ENCODE results near the gene DHRS11. TPM values are rescaled to one million over a fixed set of nuclear protein-coding genes. Genes with fewer than 3 reads are reported as not detected.

Gene DHRS11
- polyA plus RNA-seq, 1 donor = 321 TPM

DNA sequence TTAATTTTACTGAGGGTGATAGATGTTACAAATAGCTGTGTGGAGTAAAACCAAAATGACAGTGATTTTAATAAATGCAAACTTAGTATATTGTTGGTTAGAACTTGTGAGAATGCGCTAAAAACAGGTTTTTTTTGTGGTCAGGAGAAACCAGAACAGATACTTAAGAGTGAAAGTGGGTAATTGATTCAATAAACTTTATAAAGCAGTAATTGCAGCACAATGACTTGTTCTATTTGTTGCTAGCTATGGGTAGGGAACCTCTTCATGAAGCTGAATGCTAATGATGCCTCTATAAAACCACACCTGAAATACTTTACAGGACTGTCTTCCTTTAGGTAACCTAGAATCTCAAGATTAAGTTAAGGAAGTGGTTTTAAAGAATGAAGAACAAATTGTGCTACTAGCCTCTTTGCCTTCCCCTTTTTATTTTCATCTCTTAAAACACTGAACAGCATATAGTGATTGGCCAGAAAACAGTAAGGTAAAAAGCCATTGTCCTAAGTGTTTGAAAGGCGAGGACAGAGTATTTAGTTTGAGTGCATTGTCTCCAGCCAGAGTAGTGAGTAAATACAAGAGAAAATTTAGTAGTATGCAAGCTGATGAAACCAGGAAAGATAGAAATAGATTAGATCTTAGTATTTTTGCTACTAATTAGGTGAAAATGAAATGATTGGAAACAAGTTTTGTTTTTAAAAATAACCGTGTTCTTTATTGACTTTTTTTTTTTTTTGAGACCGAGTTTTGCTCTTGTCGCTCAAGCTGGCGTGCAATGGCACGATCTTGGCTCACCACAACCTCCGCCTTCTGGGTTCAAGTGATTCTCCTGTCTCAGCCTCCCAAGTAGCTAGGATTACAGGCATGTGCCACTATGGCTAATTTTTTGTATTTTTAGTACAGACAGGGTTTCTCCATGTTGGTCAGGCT lies 40.9 kb upstream of the DHRS11 start:
- H3K27ac ChIP-seq (ENCODE audit: low read length) = no peak overlapping the region
- 96% methylated on average over 3 of the region's 8 CpGs for WGBS (ENCODE audit: insufficient coverage, low lambda C conversion rate)
- peak in 1 of 2 donors; percentile 14 for DNase-seq
- H3K36me3 ChIP-seq (ENCODE audit: control insufficient read depth, insufficient read depth, low read length) = peaks cover 7% of the 10 kb centered on the region
- no peaks in the 10 kb centered on the region for H3K27me3 ChIP-seq (ENCODE audit: control insufficient read depth, insufficient read depth, low read length)
- H3K9me3 ChIP-seq (ENCODE audit: control insufficient read depth, low read depth, low read length) = no peaks in the 10 kb centered on the region
- peaks cover 8% of the 10 kb centered on the region for H3K4me1 ChIP-seq (ENCODE audit: control insufficient read depth, insufficient read depth, low read length)
- H3K4me3 ChIP-seq (ENCODE audit: low read length) = no peak overlapping the region

DNA sequence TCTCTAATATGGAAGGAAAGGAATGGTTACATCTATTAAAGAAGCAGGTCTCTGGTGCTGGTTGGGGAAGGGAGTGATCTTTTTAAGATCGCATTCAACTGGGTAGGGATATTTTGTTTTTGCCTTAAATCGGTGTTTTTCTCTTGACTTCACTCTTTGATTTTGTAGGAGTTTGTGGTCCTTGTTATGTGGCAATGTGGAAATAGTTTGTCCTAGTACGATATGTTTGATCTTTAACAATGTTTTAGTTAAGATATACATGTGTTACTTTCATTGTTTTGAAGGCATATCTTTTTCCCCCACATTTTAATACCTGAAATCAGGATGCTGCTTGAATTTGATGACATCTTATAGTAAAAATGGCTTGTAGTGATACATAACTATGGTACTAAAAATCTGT lies 38.2 kb upstream of the DHRS11 start:
- WGBS (ENCODE audit: insufficient coverage, low lambda C conversion rate) = 80% methylated on average over 1 of the region's 3 CpGs
- H3K4me1 ChIP-seq (ENCODE audit: control insufficient read depth, insufficient read depth, low read length) = no peaks in the 10 kb centered on the region
- no peaks in the 10 kb centered on the region for H3K27me3 ChIP-seq (ENCODE audit: control insufficient read depth, insufficient read depth, low read length)
- H3K36me3 ChIP-seq (ENCODE audit: control insufficient read depth, insufficient read depth, low read length) = peaks cover 29% of the 10 kb centered on the region
- no peaks in the 10 kb centered on the region for H3K9me3 ChIP-seq (ENCODE audit: control insufficient read depth, low read depth, low read length)
- DNase-seq = no peak
- H3K4me3 ChIP-seq (ENCODE audit: low read length) = no peak overlapping the region
- H3K27ac ChIP-seq (ENCODE audit: low read length) = no peak overlapping the region

DNA sequence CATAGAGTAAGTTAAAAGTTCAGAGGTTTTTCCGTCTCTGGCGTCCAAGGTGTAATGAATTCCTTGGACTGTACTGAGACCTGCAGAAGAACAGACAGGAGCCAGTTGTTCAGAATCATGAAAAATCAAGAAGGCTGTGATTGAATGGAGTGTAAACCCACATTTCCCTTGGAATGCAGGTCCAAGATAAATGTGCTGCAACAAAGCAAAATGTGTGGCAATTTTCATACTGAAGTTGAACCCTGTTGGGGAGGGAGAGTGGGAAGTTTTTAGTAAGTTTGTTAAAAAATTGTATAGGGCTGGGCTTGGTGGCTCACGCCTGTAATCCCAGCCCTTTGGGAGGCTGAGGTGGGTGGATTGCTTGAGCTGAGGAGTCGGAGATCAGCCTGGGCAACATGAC lies 25.6 kb upstream of the DHRS11 start:
- Histone ChIP-seq H3K36me3 (ENCODE audit: control insufficient read depth, insufficient read depth, low read length) (peaks cover 64% of the 10 kb centered on the region), H3K27ac (ENCODE audit: low read length) (no peak overlapping the region), H3K4me3 (ENCODE audit: low read length) (no peak overlapping the region), H3K27me3 (ENCODE audit: control insufficient read depth, insufficient read depth, low read length) (no peaks in the 10 kb centered on the region), H3K9me3 (ENCODE audit: control insufficient read depth, low read depth, low read length) (no peaks in the 10 kb centered on the region), H3K4me1 (ENCODE audit: control insufficient read depth, insufficient read depth, low read length) (no peaks in the 10 kb centered on the region)
- 100% methylated on average over 1 of the region's 4 CpGs for WGBS (ENCODE audit: insufficient coverage, low lambda C conversion rate)
- DNase-seq = no peak

DNA sequence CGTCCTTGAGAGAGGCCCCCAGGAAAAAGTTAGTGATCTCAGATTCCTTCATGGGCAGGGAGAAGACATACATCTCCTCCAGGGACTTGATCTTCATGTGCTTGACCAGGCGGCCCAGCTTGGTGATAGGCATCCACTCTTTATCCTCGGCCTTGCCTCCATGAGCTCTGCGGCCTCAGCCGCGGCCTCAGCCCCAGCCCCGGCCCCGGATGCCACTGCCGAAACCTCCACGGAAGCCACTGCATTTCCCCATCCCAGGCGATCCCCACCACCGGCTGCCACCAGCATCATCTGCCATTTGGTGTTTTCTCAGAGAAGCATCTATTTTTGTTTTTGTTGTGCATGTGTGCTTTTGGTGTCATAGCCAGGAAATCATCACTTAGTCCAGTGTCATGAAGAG lies 16.7 kb upstream of the DHRS11 start:
- Histone ChIP-seq H3K4me3 (ENCODE audit: low read length) (no peak overlapping the region), H3K27ac (ENCODE audit: low read length) (no peak overlapping the region), H3K9me3 (ENCODE audit: control insufficient read depth, low read depth, low read length) (no peaks in the 10 kb centered on the region), H3K27me3 (ENCODE audit: control insufficient read depth, insufficient read depth, low read length) (no peaks in the 10 kb centered on the region), H3K36me3 (ENCODE audit: control insufficient read depth, insufficient read depth, low read length) (peaks cover 58% of the 10 kb centered on the region), H3K4me1 (ENCODE audit: control insufficient read depth, insufficient read depth, low read length) (no peaks in the 10 kb centered on the region)
- WGBS (ENCODE audit: insufficient coverage, low lambda C conversion rate) = no CpG with 5 or more reads among the region's 12 CpGs
- no peak for DNase-seq

DNA sequence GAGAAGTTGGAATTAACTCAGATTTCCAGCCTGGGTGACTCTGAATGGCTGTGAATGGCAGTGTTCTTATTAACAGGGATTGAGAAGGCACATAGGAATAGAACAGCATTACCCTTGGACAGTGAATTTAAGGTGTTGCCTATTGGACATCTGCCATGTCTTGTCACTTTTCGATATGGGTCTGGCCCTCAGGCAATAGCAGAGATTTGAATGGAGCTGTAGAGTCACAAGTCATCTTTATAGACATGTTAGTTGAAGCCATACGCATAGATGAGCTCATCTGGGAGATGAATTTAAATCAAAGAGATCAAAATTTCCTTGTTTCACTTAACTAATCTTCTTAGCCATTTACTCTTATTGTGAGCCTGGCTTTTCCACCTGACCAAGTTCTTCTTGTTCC lies 14.9 kb upstream of the DHRS11 start:
- peaks cover 59% of the 10 kb centered on the region for H3K36me3 ChIP-seq (ENCODE audit: control insufficient read depth, insufficient read depth, low read length)

DNA sequence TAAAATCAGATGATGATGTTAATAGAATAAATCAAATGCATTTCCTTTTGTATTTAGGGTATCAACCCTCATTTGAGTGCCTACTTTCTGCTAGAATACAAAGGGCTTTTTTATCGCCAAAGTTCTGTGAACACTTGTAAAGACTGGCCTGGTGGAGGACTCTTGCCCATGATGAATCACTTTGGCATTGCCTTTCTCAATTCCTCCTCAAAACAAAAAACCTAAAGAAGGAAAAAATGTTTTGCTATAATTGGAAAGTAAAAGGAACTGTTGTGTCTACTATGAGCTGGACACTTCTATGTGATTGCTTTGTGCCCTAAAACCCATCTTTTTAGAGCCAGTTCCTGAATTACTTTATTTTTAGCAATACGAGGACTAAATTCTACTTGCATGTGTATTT lies 13.0 kb upstream of the DHRS11 start:
- WGBS (ENCODE audit: insufficient coverage, low lambda C conversion rate) = 100% methylated on average over 1 of the region's 2 CpGs
- no peak for DNase-seq
- peaks cover 66% of the 10 kb centered on the region for H3K36me3 ChIP-seq (ENCODE audit: control insufficient read depth, insufficient read depth, low read length)
- no peaks in the 10 kb centered on the region for H3K27me3 ChIP-seq (ENCODE audit: control insufficient read depth, insufficient read depth, low read length)
- no peak overlapping the region for H3K4me3 ChIP-seq (ENCODE audit: low read length)
- H3K4me1 ChIP-seq (ENCODE audit: control insufficient read depth, insufficient read depth, low read length) = no peaks in the 10 kb centered on the region
- no peaks in the 10 kb centered on the region for H3K9me3 ChIP-seq (ENCODE audit: control insufficient read depth, low read depth, low read length)
- no peak overlapping the region for H3K27ac ChIP-seq (ENCODE audit: low read length)

More for the DNA sequence above, 14.9 kb upstream of the DHRS11 start:
- no peaks in the 10 kb centered on the region for H3K27me3 ChIP-seq (ENCODE audit: control insufficient read depth, insufficient read depth, low read length)
- H3K4me3 ChIP-seq (ENCODE audit: low read length) = no peak overlapping the region
- no peaks in the 10 kb centered on the region for H3K4me1 ChIP-seq (ENCODE audit: control insufficient read depth, insufficient read depth, low read length)
- no peak for DNase-seq
- no CpG with 5 or more reads among the region's 2 CpGs for WGBS (ENCODE audit: insufficient coverage, low lambda C conversion rate)
- H3K27ac ChIP-seq (ENCODE audit: low read length) = no peak overlapping the region
- no peaks in the 10 kb centered on the region for H3K9me3 ChIP-seq (ENCODE audit: control insufficient read depth, low read depth, low read length)

DNA sequence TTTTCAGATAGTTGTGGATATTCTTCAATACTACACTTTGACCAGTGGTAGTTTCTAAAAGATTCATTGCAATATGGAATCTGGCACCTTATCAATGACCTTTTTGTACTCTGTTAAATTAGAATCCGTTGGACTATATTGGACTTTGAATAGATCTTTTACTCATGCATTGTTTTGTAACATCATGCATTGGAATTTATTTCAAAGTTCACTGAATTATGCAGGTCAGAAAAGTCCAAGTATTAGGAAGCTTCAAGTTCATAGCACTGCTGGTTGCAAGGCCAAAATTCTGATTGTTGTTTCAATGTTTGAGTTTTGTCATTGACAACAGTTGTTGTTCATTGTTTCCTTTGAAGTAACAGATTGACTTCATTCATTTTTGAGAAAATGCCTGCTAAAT lies 7.9 kb upstream of the DHRS11 start:
- H3K36me3 ChIP-seq (ENCODE audit: control insufficient read depth, insufficient read depth, low read length) = peaks cover 82% of the 10 kb centered on the region
- H3K4me1 ChIP-seq (ENCODE audit: control insufficient read depth, insufficient read depth, low read length) = peaks cover 4% of the 10 kb centered on the region
- H3K27ac ChIP-seq (ENCODE audit: low read length) = no peak overlapping the region
- H3K27me3 ChIP-seq (ENCODE audit: control insufficient read depth, insufficient read depth, low read length) = no peaks in the 10 kb centered on the region
- H3K9me3 ChIP-seq (ENCODE audit: control insufficient read depth, low read depth, low read length) = no peaks in the 10 kb centered on the region
- WGBS (ENCODE audit: insufficient coverage, low lambda C conversion rate) = no CpG with 5 or more reads among the region's 1 CpG
- peak in 1 of 2 donors; percentile 46 for DNase-seq
- H3K4me3 ChIP-seq (ENCODE audit: low read length) = no peak overlapping the region

DNA sequence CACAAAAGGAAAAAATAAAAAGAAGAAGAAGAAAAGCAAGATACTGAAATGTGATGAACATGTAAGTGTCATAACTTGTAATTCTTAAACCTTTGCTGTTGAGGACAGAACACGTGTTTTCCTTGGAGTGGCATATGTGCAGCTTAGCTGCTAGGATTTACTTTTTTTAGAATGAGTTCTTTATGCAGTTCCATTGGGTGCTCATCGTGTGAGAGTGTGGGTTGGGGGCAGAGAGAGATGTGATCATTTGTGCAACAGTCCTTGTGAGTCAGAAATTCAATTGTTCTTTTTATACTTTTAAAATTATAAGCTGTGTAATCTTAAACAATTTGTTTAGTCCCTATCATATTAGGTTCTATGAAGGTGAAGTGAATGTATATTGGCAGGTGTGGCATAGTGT lies 5.5 kb upstream of the DHRS11 start:
- no CpG with 5 or more reads among the region's 2 CpGs for WGBS (ENCODE audit: insufficient coverage, low lambda C conversion rate)
- peaks cover 73% of the 10 kb centered on the region for H3K36me3 ChIP-seq (ENCODE audit: control insufficient read depth, insufficient read depth, low read length)
- H3K4me1 ChIP-seq (ENCODE audit: control insufficient read depth, insufficient read depth, low read length) = peaks cover 6% of the 10 kb centered on the region

DNA sequence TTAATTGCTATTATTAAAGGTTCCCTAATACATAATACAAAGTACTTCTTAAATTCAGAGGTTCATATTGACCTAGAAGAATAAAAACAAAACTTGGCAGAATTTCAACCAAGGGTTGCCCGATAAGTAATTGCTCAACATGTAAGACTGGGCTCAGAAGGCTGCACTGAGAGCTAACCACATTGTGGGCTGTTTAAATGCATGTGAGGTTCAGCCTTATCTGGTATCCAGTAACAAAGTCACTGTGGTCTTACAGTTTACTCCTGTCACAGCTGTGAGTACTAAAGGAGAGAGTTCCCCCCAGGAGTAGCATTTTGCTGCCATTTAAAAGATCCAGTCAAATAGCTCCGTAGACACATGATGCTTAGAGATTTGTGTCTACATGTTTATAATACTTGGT lies 1.6 kb upstream of the DHRS11 start:
- no peaks in the 10 kb centered on the region for H3K9me3 ChIP-seq (ENCODE audit: control insufficient read depth, low read depth, low read length)
- peaks cover 19% of the 10 kb centered on the region for H3K4me1 ChIP-seq (ENCODE audit: control insufficient read depth, insufficient read depth, low read length)
- no peak overlapping the region for H3K4me3 ChIP-seq (ENCODE audit: low read length)
- 100% methylated on average over 1 of the region's 2 CpGs for WGBS (ENCODE audit: insufficient coverage, low lambda C conversion rate)
- H3K27me3 ChIP-seq (ENCODE audit: control insufficient read depth, insufficient read depth, low read length) = no peaks in the 10 kb centered on the region
- peak in 1 of 2 donors; percentile 44 for DNase-seq
- no peak overlapping the region for H3K27ac ChIP-seq (ENCODE audit: low read length)
- H3K36me3 ChIP-seq (ENCODE audit: control insufficient read depth, insufficient read depth, low read length) = peaks cover 43% of the 10 kb centered on the region

More for the DNA sequence above, 5.5 kb upstream of the DHRS11 start:
- no peaks in the 10 kb centered on the region for H3K27me3 ChIP-seq (ENCODE audit: control insufficient read depth, insufficient read depth, low read length)
- DNase-seq = no peak
- H3K9me3 ChIP-seq (ENCODE audit: control insufficient read depth, low read depth, low read length) = no peaks in the 10 kb centered on the region
- H3K4me3 ChIP-seq (ENCODE audit: low read length) = no peak overlapping the region
- H3K27ac ChIP-seq (ENCODE audit: low read length) = no peak overlapping the region

DNA sequence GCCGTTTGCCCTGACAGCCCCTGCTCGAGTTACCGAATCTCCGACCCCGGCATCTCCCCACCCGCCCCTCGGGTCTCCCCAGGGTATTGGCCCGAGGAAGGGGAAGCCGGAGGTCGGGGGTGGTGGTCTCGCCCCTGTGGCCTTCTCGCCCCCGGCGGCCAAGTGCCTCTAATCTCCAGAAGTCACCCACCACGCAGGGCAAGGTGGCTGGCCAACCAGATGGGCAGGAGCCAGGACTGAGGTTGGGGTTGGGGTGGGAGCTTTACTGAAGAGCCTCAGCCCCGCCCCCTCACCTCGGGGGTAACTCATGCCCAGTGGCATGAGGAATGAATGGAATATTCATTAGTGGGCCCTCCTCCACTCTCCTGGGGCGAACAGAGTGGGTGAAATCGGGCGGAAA lies 637 bp downstream of the DHRS11 start:
- Histone ChIP-seq H3K27ac (ENCODE audit: low read length) (peak overlapping the region; percentile 98), H3K4me1 (ENCODE audit: control insufficient read depth, insufficient read depth, low read length) (peaks cover 40% of the 10 kb centered on the region), H3K36me3 (ENCODE audit: control insufficient read depth, insufficient read depth, low read length) (peaks cover 40% of the 10 kb centered on the region), H3K4me3 (ENCODE audit: low read length) (peak overlapping the region; percentile 90), H3K27me3 (ENCODE audit: control insufficient read depth, insufficient read depth, low read length) (no peaks in the 10 kb centered on the region), H3K9me3 (ENCODE audit: control insufficient read depth, low read depth, low read length) (no peaks in the 10 kb centered on the region)
- no peak for DNase-seq
- no CpG with 5 or more reads among the region's 20 CpGs for WGBS (ENCODE audit: insufficient coverage, low lambda C conversion rate)

All from large intestine (tissue), 3 donors.